GM12878 (cell line): ENCODE measurements around the gene SEPHS2. TPM values are rescaled to one million over a fixed set of nuclear protein-coding genes. Genes with fewer than 3 reads are reported as not detected.

Experiments
- ATF3 ChIP-seq: IDR thresholded peaks from 2 replicates; pipeline ENCODE4 v1.6.1; 2011; ENCODE audit warnings: low read depth, mild to moderate bottlenecking, low read length, moderate library complexity, borderline replicate concordance; ENCODE audit errors: extremely low read depth
- CBX5 ChIP-seq: sonication (generic); IDR thresholded peaks from 2 replicates; pipeline ENCODE4 v1.6.1; 2016; ENCODE audit warnings: low read depth, moderate library complexity, mild to moderate bottlenecking, inconsistent platforms
- EED ChIP-seq: sonication (generic); IDR thresholded peaks from 2 replicates; pipeline ENCODE4 v1.6.1; 2016; ENCODE audit warnings: antibody characterized with exemption, low read depth
- JUND ChIP-seq: IDR thresholded peaks from 2 replicates; pipeline ENCODE4 v1.6.1; 2012; ENCODE audit warnings: low read depth, mild to moderate bottlenecking, low read length, improper control_type of control experiment, moderate library complexity
- MEF2A ChIP-seq: IDR thresholded peaks from 2 replicates; pipeline ENCODE4 v1.6.1; 2011; ENCODE audit warnings: low read depth, mild to moderate bottlenecking, low read length, moderate library complexity; ENCODE audit not compliant: insufficient read depth
- MEF2B ChIP-seq: fragments of 450-650 bp; IDR thresholded peaks from 2 replicates; pipeline ENCODE4 v1.6.1; 2018; ENCODE audit warnings: mild to moderate bottlenecking, moderate library complexity; ENCODE audit not compliant: partially characterized antibody, poor library complexity, severe bottlenecking
- NR2C1 ChIP-seq: fragments of 450-650 bp; IDR thresholded peaks from 2 replicates; pipeline ENCODE4 v1.6.1; 2017; ENCODE audit warnings: antibody characterized with exemption, mild to moderate bottlenecking, moderate library complexity
- NR2C2 ChIP-seq: IDR thresholded peaks from 2 replicates; pipeline ENCODE4 v1.6.1; 2011; ENCODE audit warnings: borderline replicate concordance, low read depth; ENCODE audit not compliant: control insufficient read depth, insufficient read length
- NR2F1 ChIP-seq: fragments of 450-650 bp; conservative IDR thresholded peaks from 2 replicates; pipeline ENCODE4 v1.6.1; 2017; ENCODE audit warnings: mild to moderate bottlenecking
- POLR2AphosphoS2 ChIP-seq: IDR thresholded peaks from 2 replicates; pipeline ENCODE4 v1.6.1; 2011; ENCODE audit warnings: low read depth, mild to moderate bottlenecking, low read length, improper control_type of control experiment, moderate library complexity
- POU2F2 ChIP-seq: IDR thresholded peaks from 3 replicates; pipeline ENCODE4 v1.6.1; 2011; ENCODE audit warnings: low read depth, mild to moderate bottlenecking, low read length, borderline replicate concordance
- RUNX3 ChIP-seq: IDR thresholded peaks from 2 replicates; pipeline ENCODE4 v1.6.1; 2012; ENCODE audit warnings: low read length, inconsistent platforms
- SIN3A ChIP-seq: IDR thresholded peaks from 2 replicates; pipeline ENCODE4 v1.6.1; 2012; ENCODE audit warnings: low read depth, low read length, improper control_type of control experiment
- SKIL ChIP-seq: fragments of 450-650 bp; IDR thresholded peaks from 2 replicates; pipeline ENCODE4 v1.6.1; 2017; ENCODE audit warnings: mild to moderate bottlenecking, low read depth, inconsistent platforms; ENCODE audit not compliant: poor library complexity, severe bottlenecking
- TCF12 ChIP-seq: IDR thresholded peaks from 2 replicates; pipeline ENCODE4 v1.6.1; 2011; ENCODE audit warnings: low read depth, mild to moderate bottlenecking, low read length
- TCF3 ChIP-seq: IDR thresholded peaks from 2 replicates; pipeline ENCODE4 v1.6.1; 2012; ENCODE audit warnings: low read depth, mild to moderate bottlenecking, low read length, borderline replicate concordance; ENCODE audit not compliant: insufficient read depth
- YBX1 ChIP-seq: fragments of 450-650 bp; IDR thresholded peaks from 2 replicates; pipeline ENCODE4 v1.6.1; 2016; ENCODE audit warnings: antibody characterized with exemption
- ZNF622 ChIP-seq: fragments of 450-650 bp; IDR thresholded peaks from 2 replicates; pipeline ENCODE4 v1.6.1; 2017; ENCODE audit warnings: mild to moderate bottlenecking, inconsistent platforms
- polyA plus RNA-seq, 11 experiments: library from polyadenylated mRNA; depleted of rRNA in 4 of 11; unstranded in 6 of 11; stranded (reverse) in 5 of 11; fragments of >200 nt; fragmentation: Nextera tagmentation in 4 of 11; fragmentation: Illumina TruSeq in 1 of 11; extraction: Ambion mirVana in 4 of 11; extraction: Trizol in 1 of 11; gene quantifications; 1 replicate in 1 of 11; 2 replicates in 10 of 11; pipeline versions ENCODE4 v1.2.1 to v1.2.3, GENCODE V29; 2011 to 2016; ENCODE audit warnings: inconsistent platforms in 2 of 11, missing spikeins in 2 of 11, low read depth in 1 of 11
- total RNA-seq, 4 experiments: library from RNA; depleted of rRNA in 3 of 4; stranded (reverse); fragments of >200 nt in 3 of 4; fragmentation: Illumina TruSeq in 1 of 4; extraction: Trizol in 1 of 4; gene quantifications; 2 replicates each; pipeline versions ENCODE4 v1.2.1 to v1.2.3, GENCODE V29; 2013 to 2021
- TF ChIP-seq, protein P1 (sequence below): IDR thresholded peaks from 2 replicates; pipeline ENCODE4 v1.6.1; 2011; ENCODE audit warnings: mild to moderate bottlenecking, low read depth, low read length, moderate library complexity; ENCODE audit not compliant: insufficient replicate concordance
- TF ChIP-seq, protein P2 (sequence below): fragments of 450-650 bp; formaldehyde crosslinking; IDR thresholded peaks from 2 replicates; pipeline ENCODE4 v1.5.0; 2022; ENCODE audit warnings: mild to moderate bottlenecking, missing genetic modification characterization

The SEPHS2 gene
- total and polyA plus RNA-seq, 10 of the 15 experiments (the other 5 are each of a cell fraction or from before 2014, with no cell fraction given): 21.6 to 99.8 (median 72.9) TPM

DNA sequence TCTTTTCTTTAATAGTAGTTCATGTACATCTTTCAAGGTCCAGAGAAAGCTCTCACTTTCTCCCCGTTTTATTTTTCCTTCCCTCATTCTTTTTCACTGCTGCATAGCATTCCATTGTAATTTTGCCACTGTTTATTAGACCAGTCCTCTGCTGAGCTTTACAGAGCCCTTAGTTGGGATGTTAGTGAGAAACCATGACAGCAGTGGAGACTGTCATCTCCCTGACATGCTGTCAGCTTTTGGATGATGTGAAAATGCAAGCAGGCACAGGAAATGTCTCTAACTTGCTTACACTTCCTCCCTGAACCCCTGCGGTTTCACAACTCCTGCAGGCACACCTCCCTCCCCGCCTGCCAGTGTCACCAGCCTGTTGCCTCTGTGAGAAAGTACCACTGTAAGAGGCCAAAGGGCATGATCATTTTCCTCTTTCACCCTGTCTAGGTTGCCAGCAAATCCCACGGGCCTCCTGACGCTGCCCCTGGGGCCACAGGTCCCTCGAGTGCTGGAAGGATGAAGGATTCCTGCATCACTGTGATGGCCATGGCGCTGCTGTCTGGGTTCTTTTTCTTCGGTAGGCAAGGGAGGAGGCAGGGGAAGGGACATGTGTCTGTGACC is 26.8 kb upstream of the SEPHS2 start, which contains the start of gene ITGAL (continued):
- TF ChIP-seq NR2C2 (no peak), CBX5 (peak; percentile 63; the same call in 1 of the 2 replicates), YBX1 (no peak), SIN3A (peak; percentile 63; the same call in 1 of the 2 replicates), EED (peak; percentile 90), NR2F1 (peak; percentile 99), POLR2AphosphoS2 (no peak; the same call in 1 of the 2 replicates), MEF2B (peak; percentile 98), RUNX3 (peak; percentile 99), POU2F2 (peak; percentile 81; the same call in 1 of the 3 replicates), TCF12 (peak; percentile 83), ZNF622 (no peak), NR2C1 (peak; percentile 81), TCF3 (peak; percentile 72; the same call in 1 of the 2 replicates), ATF3 (no peak), SKIL (peak; percentile 88), MEF2A (peak; percentile 47; the same call in 1 of the 2 replicates), JUND (no peak)
- TF ChIP-seq, protein P1, sequence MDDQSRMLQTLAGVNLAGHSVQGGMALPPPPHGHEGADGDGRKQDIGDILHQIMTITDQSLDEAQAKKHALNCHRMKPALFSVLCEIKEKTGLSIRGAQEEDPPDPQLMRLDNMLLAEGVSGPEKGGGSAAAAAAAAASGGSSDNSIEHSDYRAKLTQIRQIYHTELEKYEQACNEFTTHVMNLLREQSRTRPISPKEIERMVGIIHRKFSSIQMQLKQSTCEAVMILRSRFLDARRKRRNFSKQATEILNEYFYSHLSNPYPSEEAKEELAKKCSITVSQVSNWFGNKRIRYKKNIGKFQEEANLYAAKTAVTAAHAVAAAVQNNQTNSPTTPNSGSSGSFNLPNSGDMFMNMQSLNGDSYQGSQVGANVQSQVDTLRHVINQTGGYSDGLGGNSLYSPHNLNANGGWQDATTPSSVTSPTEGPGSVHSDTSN: peak; percentile 81
- TF ChIP-seq, protein P2, sequence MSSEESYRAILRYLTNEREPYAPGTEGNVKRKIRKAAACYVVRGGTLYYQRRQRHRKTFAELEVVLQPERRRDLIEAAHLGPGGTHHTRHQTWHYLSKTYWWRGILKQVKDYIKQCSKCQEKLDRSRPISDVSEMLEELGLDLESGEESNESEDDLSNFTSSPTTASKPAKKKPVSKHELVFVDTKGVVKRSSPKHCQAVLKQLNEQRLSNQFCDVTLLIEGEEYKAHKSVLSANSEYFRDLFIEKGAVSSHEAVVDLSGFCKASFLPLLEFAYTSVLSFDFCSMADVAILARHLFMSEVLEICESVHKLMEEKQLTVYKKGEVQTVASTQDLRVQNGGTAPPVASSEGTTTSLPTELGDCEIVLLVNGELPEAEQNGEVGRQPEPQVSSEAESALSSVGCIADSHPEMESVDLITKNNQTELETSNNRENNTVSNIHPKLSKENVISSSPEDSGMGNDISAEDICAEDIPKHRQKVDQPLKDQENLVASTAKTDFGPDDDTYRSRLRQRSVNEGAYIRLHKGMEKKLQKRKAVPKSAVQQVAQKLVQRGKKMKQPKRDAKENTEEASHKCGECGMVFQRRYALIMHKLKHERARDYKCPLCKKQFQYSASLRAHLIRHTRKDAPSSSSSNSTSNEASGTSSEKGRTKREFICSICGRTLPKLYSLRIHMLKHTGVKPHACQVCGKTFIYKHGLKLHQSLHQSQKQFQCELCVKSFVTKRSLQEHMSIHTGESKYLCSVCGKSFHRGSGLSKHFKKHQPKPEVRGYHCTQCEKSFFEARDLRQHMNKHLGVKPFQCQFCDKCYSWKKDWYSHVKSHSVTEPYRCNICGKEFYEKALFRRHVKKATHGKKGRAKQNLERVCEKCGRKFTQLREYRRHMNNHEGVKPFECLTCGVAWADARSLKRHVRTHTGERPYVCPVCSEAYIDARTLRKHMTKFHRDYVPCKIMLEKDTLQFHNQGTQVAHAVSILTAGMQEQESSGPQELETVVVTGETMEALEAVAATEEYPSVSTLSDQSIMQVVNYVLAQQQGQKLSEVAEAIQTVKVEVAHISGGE (CRISPR knock-in tag): no peak
